Fibroblast of gingiva (primary cell): ENCODE results near the gene APOO.

Source experiments
- DNase-seq: peaks from one replicate; pipeline ENCODE4 v3.0.0-alpha.2; 2011; ENCODE audit warnings: low read depth

APOO gene

GRCh38 chrX:23817979-23818336, 89.8 kb downstream of the APOO start:
- no peak for DNase-seq

- DNase-seq = no peak
Measured at GRCh38 chrX:23816179-23816578, 91.6 kb downstream of the APOO start.

GRCh38 chrX:23815376-23815775, 92.4 kb downstream of the APOO start:
- no peak for DNase-seq

- no peak for DNase-seq
Measured at GRCh38 chrX:23813808-23814207, 93.9 kb downstream of the APOO start.

- DNase-seq = no peak
Measured at GRCh38 chrX:23811656-23812055, 96.1 kb downstream of the APOO start.

GRCh38 chrX:23811108-23811651, 96.6 kb downstream of the APOO start:
- DNase-seq = peak; percentile 10

- DNase-seq = no peak
Measured at GRCh38 chrX:23810279-23810678, 97.5 kb downstream of the APOO start.

GRCh38 chrX:23805389-23805788, 102.3 kb downstream of the APOO start:
- DNase-seq = no peak

- no peak for DNase-seq
Measured at GRCh38 chrX:23804578-23804977, 103.2 kb downstream of the APOO start.

GRCh38 chrX:23803931-23804381, 103.8 kb downstream of the APOO start:
- peak; percentile 60 for DNase-seq

GRCh38 chrX:23802431-23802830, 105.3 kb downstream of the APOO start:
- DNase-seq = no peak

- DNase-seq = peak; percentile 46
Measured at GRCh38 chrX:23799469-23800065, 108.2 kb downstream of the APOO start.

- no peak for DNase-seq
Measured at GRCh38 chrX:23797371-23798128, 110.2 kb downstream of the APOO start.

GRCh38 chrX:23795221-23795620, 112.5 kb downstream of the APOO start:
- DNase-seq = no peak

- DNase-seq = no peak
Measured at GRCh38 chrX:23792861-23793553, 114.7 kb downstream of the APOO start.

GRCh38 chrX:23790155-23790497, 117.6 kb downstream of the APOO start:
- DNase-seq = no peak

GRCh38 chrX:23789386-23790154, 118.2 kb downstream of the APOO start:
- no peak for DNase-seq

- no peak for DNase-seq
Measured at GRCh38 chrX:23788946-23789345, 118.8 kb downstream of the APOO start.

- DNase-seq = no peak
Measured at GRCh38 chrX:23788521-23788920, 119.2 kb downstream of the APOO start.

GRCh38 chrX:23787745-23788118, 120.0 kb downstream of the APOO start:
- no peak for DNase-seq

GRCh38 chrX:23786268-23786815, 121.4 kb downstream of the APOO start:
- peak; percentile 6 for DNase-seq

- DNase-seq = no peak
Measured at GRCh38 chrX:23785580-23785979, 122.2 kb downstream of the APOO start.
